GM23248 (cell line): ENCODE results near the gene CCDC88C. TPM values are rescaled to one million over a fixed set of nuclear protein-coding genes. Genes with fewer than 3 reads are reported as not detected.
"Not testable (repeated sequence)": the region's sequence is repeated elsewhere in the genome, so short reads cannot be mapped to it uniquely, and the experiment has no call there.

ENCODE experiments used
- DNase-seq: peaks from one replicate; pipeline ENCODE4 v3.0.0-alpha.2; 2015
- H2AFZ ChIP-seq: fragments of 200-600 bp; sonication (generic); 2 replicates; pipeline ENCODE4 v1.6.1; 2016; ENCODE audit warnings: antibody characterized with exemption
- H3F3A ChIP-seq: fragments of 200-600 bp; sonication (generic); 2 replicates; pipeline ENCODE4 v1.6.1; 2016; ENCODE audit warnings: mild to moderate bottlenecking, antibody characterized with exemption, mixed run types; ENCODE audit not compliant: insufficient read depth
- H3K27ac ChIP-seq: fragments of 200-600 bp; sonication (generic); 2 replicates; pipeline ENCODE4 v1.5.1; 2016; ENCODE audit warnings: mild to moderate bottlenecking
- H3K27me3 ChIP-seq: fragments of 200-600 bp; sonication (generic); replicated peaks from 2 replicates; pipeline ENCODE4 v1.6.1; 2016; ENCODE audit warnings: mild to moderate bottlenecking; ENCODE audit not compliant: insufficient read depth
- H3K36me3 ChIP-seq: fragments of 200-600 bp; sonication (generic); 2 replicates; pipeline ENCODE4 v1.6.1; 2016; ENCODE audit warnings: low read depth, mild to moderate bottlenecking
- H3K4me1 ChIP-seq: fragments of 200-600 bp; sonication (generic); 2 replicates; pipeline ENCODE4 v1.6.1; 2016; ENCODE audit warnings: mild to moderate bottlenecking; ENCODE audit not compliant: insufficient read depth
- H3K4me2 ChIP-seq: fragments of 200-600 bp; sonication (generic); one replicate; pipeline ENCODE4 v1.6.1; 2016; ENCODE audit warnings: mild to moderate bottlenecking; ENCODE audit not compliant: unreplicated experiment
- H3K4me3 ChIP-seq: fragments of 200-600 bp; sonication (generic); 2 replicates; pipeline ENCODE4 v1.5.1; 2016; ENCODE audit warnings: mild to moderate bottlenecking
- H3K79me2 ChIP-seq: fragments of 200-600 bp; sonication (generic); 2 replicates; pipeline ENCODE4 v1.6.1; 2016; ENCODE audit warnings: mild to moderate bottlenecking; ENCODE audit not compliant: insufficient read depth
- H3K9ac ChIP-seq: fragments of 200-600 bp; sonication (generic); 2 replicates; pipeline ENCODE4 v1.6.1; 2016; ENCODE audit warnings: mild to moderate bottlenecking
- H3K9me2 ChIP-seq: fragments of 200-600 bp; sonication (generic); 2 replicates; pipeline ENCODE4 v1.6.1; 2016; ENCODE audit warnings: mixed run types, mild to moderate bottlenecking, moderate library complexity; ENCODE audit not compliant: insufficient read depth
- H3K9me3 ChIP-seq: fragments of 200-600 bp; sonication (generic); one replicate; pipeline ENCODE4 v1.6.1; 2017; ENCODE audit warnings: low read depth
- H4K20me1 ChIP-seq: fragments of 200-600 bp; sonication (generic); 2 replicates; pipeline ENCODE4 v1.6.0; 2016; ENCODE audit not compliant: insufficient read depth
- EZH2 ChIP-seq: fragments of 200-600 bp; sonication (generic); IDR thresholded peaks from 2 replicates; pipeline ENCODE4 v1.6.1; 2018; ENCODE audit warnings: antibody characterized with exemption, mild to moderate bottlenecking; ENCODE audit not compliant: insufficient read depth, poor library complexity, severe bottlenecking
- EZH2phosphoT487 ChIP-seq: fragments of 200-600 bp; sonication (generic); IDR thresholded peaks from 2 replicates; pipeline ENCODE4 v1.6.1; 2018; ENCODE audit warnings: antibody characterized with exemption, moderate library complexity, mild to moderate bottlenecking, low read depth; ENCODE audit not compliant: insufficient read depth
- WGBS, 2 experiments: methylation state at CpG; one replicate each; pipeline ENCODE4 v1.1.6; 2015 to 2017; ENCODE audit warnings: low lambda C conversion rate in 2 of 2, low coverage in 1 of 2; ENCODE audit errors: missing lambda C conversion rate in 2 of 2; 5-methylcytosine and 5-hydroxymethylcytosine counted together
- in situ Hi-C: fragments of 300-500 bp; cut with MboI; formaldehyde crosslinking; loops from 2 replicates; pipeline ENCODE4 v1.15.0; 2020
- polyA plus RNA-seq: library from polyadenylated mRNA; unstranded; fragments of >200 nt; fragmentation: Nextera tagmentation; extraction: Ambion mirVana; gene quantifications from 2 replicates; pipeline ENCODE4 v1.2.1, GENCODE V29; 2016
- total RNA-seq: library from RNA; depleted of rRNA; stranded (reverse); fragments of >200 nt; shearing (Covaris generic); gene quantifications from 2 replicates; pipeline ENCODE4 v1.2.3, GENCODE V29; 2014

The CCDC88C gene
- total and polyA plus RNA-seq, 2 experiments from 2014 or later, result not detected

DNA sequence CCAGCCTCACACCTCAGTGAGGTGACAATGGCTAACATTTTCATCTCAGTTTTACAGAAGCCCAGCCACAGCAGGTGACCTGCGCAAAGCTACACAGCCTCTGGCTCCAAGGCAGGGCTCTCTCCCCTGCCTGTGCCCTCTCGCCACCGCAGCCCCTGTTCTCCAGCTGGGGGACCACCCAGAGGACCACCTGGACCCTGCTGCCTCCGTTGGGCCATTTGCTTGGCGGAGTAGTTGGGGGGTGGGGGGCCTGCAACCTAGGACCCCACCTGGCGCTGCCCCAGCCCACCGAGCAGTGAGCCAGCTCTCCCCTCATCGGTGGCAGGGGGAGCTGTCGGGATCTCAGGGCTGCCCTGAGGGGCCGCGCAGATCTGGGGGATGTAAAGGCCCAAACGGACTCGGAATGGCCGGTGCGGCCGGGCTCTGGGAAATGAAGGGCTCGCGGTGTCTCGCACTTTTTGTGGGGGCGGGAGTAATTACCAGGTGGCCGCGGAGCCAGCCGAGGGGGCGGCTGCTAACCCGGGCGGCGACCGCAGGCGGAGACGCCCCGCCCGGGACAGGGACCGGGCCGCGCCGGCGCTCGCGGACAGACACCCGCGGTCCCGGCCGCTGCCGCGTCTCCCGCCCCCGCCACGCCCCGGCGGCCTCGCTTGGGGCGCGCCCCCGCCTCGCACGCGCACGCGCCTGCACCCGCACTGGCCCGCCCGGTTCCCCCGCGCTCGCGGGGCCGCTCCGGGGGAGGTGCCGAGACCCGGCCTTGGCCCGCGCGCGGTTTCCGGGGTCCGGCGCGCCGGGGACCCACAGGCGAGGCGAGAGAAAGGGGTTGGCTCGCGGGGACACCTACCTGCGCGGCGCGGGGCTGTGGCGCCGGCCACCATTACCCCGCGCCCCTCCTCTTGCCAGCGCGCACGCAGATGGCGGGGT, 164.5 kb downstream of the CCDC88C start:
- peaks cover 20% of the 10 kb centered on the region for H3K4me1 ChIP-seq
- H3K9ac ChIP-seq, result peak overlapping the region; percentile 78
- no peaks in the 10 kb centered on the region for H3K9me2 ChIP-seq
- H4K20me1 ChIP-seq, result no peaks in the 10 kb centered on the region
- H3K4me2 ChIP-seq, result peak overlapping the region; percentile 79
- peak overlapping the region; percentile 82 for H2AFZ ChIP-seq
- H3K9me3 ChIP-seq, result no peaks in the 10 kb centered on the region
- no peaks in the 10 kb centered on the region for H3K79me2 ChIP-seq
- 12 to 17% methylated on average over 37 to 75 of the region's 95 CpGs for WGBS, 2 experiments
- in situ Hi-C loops, result no loop called here
- no peak overlapping the region for H3K27ac ChIP-seq
- DNase-seq, result peak; percentile 70
- TF ChIP-seq EZH2 (no peak), EZH2phosphoT487 (no peak)
- no peaks in the 10 kb centered on the region for H3K36me3 ChIP-seq
- H3K27me3 ChIP-seq, result no peaks in the 10 kb centered on the region
- peaks cover 44% of the 10 kb centered on the region for H3F3A ChIP-seq
- H3K4me3 ChIP-seq, result peak overlapping the region; percentile 76

DNA sequence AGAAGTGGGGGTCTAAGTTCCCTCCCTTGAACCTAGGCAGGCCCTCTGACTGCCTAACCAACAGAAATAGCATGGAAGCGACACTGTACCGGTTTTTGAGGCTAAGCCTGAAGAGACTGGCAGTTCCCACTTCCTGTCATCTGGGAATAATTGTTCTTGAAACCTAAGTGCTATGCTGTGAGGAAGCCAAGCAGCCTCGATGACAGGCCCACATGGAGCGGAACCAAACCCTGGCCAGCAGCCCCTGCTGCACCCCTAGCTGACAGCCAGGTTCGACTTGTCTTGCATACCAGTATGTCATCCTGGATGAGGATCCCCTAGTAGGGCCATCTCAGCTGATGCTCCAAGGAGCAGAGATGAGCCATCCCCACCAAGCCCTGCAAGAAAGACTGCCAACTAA, 166.7 kb downstream of the CCDC88C start:
- in situ Hi-C loops, result no loop called here
- peaks cover 39% of the 10 kb centered on the region for H3F3A ChIP-seq
- H3K27me3 ChIP-seq, result no peaks in the 10 kb centered on the region
- peak overlapping the region; percentile 54 for H3K27ac ChIP-seq
- peaks cover 19% of the 10 kb centered on the region for H3K4me1 ChIP-seq
- H3K4me3 ChIP-seq, result no peak overlapping the region
- H3K9ac ChIP-seq, result no peak overlapping the region; the same call in 1 of the 2 replicates
- no peak overlapping the region for H3K4me2 ChIP-seq
- WGBS, 2 experiments, result 13 to 14% methylated on average over 5 of the region's 5 CpGs
- peak; percentile 62 for DNase-seq
- no peaks in the 10 kb centered on the region for H3K9me3 ChIP-seq
- no peaks in the 10 kb centered on the region for H4K20me1 ChIP-seq
- no peaks in the 10 kb centered on the region for H3K36me3 ChIP-seq
- peak overlapping the region; percentile 34 for H2AFZ ChIP-seq
- TF ChIP-seq EZH2phosphoT487 (no peak), EZH2 (no peak)
- H3K9me2 ChIP-seq, result no peaks in the 10 kb centered on the region
- H3K79me2 ChIP-seq, result no peaks in the 10 kb centered on the region

DNA sequence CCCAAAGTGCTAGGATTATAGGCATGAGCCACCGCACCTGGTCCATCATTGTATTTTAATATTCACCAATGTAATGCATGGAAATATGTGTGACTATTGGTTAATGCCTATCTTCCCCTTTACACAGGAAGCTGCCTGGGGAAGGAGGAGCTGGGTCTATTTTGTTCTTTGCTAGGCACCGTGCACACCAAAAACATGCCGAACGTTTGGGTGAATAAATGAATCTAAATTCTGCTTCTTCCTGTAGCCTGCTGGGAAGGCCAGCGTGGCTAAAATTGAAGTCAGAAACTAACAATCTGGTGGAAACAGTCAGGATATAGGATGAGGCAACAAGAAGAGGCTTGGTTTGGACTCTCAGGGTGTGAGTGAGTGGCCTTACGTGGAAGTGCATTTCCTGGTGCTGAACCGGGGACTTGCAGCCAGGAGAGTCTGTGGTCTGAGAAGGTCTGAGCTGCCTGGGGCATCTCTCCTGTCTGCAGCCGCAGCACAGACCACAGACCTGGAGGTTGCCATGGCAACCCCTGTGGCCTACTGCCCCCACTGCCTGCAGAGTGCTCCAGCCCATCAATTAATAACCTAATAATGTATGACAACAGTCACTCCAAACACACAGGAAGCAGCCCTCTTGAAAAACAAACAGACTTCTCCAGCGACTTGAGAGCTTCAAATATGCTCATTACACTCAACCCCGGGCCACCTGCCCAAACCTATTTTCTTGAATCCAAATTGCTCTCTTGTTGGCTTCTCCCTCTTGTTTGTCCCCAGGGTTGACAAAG, 167.6 kb downstream of the CCDC88C start:
- no peak overlapping the region for H3K4me2 ChIP-seq
- no peaks in the 10 kb centered on the region for H3K79me2 ChIP-seq
- no peaks in the 10 kb centered on the region for H3K9me2 ChIP-seq
- peak overlapping the region; percentile 34; the same call in 1 of the 2 replicates for H2AFZ ChIP-seq
- peaks cover 35% of the 10 kb centered on the region for H3F3A ChIP-seq
- H3K27me3 ChIP-seq, result no peaks in the 10 kb centered on the region
- H3K9me3 ChIP-seq, result no peaks in the 10 kb centered on the region
- H3K36me3 ChIP-seq, result no peaks in the 10 kb centered on the region
- TF ChIP-seq EZH2phosphoT487 (no peak), EZH2 (no peak)
- WGBS, 2 experiments, result 74 to 75% methylated on average over 10 of the region's 10 CpGs
- peak overlapping the region; percentile 54; the same call in 1 of the 2 replicates for H3K27ac ChIP-seq
- peaks cover 20% of the 10 kb centered on the region for H3K4me1 ChIP-seq
- DNase-seq, result peak; percentile 38
- no peaks in the 10 kb centered on the region for H4K20me1 ChIP-seq
- H3K4me3 ChIP-seq, result no peak overlapping the region
- no peak overlapping the region; the same call in 1 of the 2 replicates for H3K9ac ChIP-seq
- in situ Hi-C loops, result no loop called here

DNA sequence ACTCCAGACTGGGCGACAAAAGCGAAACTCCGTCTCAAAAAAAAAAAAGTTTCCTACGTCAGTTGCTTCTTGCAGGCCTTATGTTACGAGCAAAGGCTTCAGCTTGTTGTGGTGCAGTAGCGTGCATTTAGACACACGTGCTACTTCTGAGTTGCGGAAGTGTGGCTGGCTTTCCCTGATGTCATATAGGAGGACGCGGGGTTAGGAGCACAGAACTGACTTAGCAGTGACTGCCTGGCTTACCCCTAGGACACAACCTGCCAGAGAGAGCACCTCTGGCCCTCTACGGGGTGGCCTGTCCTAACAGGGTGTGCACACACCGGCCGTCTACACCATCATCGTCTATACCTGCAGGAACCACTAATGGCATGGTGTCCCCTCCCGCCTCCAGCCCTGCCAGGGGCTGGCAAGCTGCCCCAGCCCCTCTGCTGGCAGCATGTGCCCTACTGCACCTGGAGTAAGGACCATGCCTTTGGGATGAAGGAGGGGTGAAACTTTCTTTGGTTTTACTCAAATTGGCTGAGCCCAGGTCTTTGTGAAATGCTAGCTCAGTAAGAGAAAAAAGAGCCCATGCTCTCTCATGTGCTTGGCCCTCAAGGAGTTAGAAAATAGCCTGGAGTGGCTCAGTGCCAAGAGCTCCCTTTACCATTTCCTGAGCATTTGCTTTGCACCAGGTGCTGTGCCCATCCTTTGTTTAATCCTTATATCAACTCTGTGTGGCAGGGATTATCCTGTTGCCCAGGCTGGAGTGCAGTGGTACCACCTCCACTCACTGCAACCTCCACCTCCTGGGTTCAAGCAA, 171.4 kb downstream of the CCDC88C start:
- in situ Hi-C loops, result no loop called here
- WGBS, 2 experiments, result 97 to 100% methylated on average over 15 of the region's 15 CpGs
- H2AFZ ChIP-seq, result no peak overlapping the region
- peaks cover 13% of the 10 kb centered on the region; the same call in 1 of the 2 replicates for H3K79me2 ChIP-seq
- no peaks in the 10 kb centered on the region for H3K36me3 ChIP-seq
- no peaks in the 10 kb centered on the region for H3K9me2 ChIP-seq
- H4K20me1 ChIP-seq, result no peaks in the 10 kb centered on the region
- H3K4me2 ChIP-seq, result no peak overlapping the region
- H3K4me1 ChIP-seq, result peaks cover 38% of the 10 kb centered on the region
- H3K27ac ChIP-seq, result no peak overlapping the region
- DNase-seq, result no peak
- TF ChIP-seq EZH2phosphoT487 (no peak), EZH2 (no peak)
- no peaks in the 10 kb centered on the region for H3K9me3 ChIP-seq
- no peak overlapping the region for H3K9ac ChIP-seq
- H3K4me3 ChIP-seq, result no peak overlapping the region
- H3K27me3 ChIP-seq, result no peaks in the 10 kb centered on the region
- peaks cover 42% of the 10 kb centered on the region for H3F3A ChIP-seq

DNA sequence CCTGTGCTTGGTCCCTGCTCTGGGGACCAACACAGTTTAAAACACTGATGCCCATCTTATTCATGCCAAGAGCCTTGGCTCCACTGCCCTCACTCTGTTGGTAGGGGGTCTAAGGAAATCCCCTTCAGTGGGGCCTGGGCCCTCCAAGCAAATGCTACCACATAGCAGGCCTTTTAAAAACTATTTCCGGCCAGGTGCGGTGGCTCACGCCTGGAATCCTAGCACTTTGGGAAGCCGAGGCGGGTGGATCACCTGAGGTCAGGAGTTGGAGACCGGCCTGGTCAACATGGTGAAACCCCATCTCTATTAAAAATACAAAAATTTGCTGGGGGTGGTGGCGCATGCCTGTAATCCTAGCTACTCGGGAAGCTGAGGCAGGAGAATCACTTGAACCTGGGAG, 172.0 kb downstream of the CCDC88C start:
- in situ Hi-C loops, H3K9me2 ChIP-seq, H3K9ac ChIP-seq, H3K9me3 ChIP-seq, H2AFZ ChIP-seq, H3K4me3 ChIP-seq, H4K20me1 ChIP-seq, H3K27ac ChIP-seq, H3K36me3 ChIP-seq, DNase-seq, H3K4me2 ChIP-seq, H3K27me3 ChIP-seq: not testable (repeated sequence)
- Histone ChIP-seq H3F3A (peaks cover 35% of the 10 kb centered on the region), H3K4me1 (peaks cover 31% of the 10 kb centered on the region), H3K79me2 (peaks cover 19% of the 10 kb centered on the region; the same call in 1 of the 2 replicates)
- WGBS, 2 experiments, result 95% methylated on average over 8 of the region's 8 CpGs
